ENCODE measurements around the gene UNC79. TPM values are rescaled to one million over a fixed set of nuclear protein-coding genes. Genes with fewer than 3 reads are reported as not detected.
"Not testable (repeated sequence)": the region's sequence is repeated elsewhere in the genome, so short reads cannot be mapped to it uniquely, and the experiment has no call there.

UNC79 gene
- total RNA-seq, 4 donors from 2014 or later, result 0.08 to 0.29 (median 0.12) TPM

DNA sequence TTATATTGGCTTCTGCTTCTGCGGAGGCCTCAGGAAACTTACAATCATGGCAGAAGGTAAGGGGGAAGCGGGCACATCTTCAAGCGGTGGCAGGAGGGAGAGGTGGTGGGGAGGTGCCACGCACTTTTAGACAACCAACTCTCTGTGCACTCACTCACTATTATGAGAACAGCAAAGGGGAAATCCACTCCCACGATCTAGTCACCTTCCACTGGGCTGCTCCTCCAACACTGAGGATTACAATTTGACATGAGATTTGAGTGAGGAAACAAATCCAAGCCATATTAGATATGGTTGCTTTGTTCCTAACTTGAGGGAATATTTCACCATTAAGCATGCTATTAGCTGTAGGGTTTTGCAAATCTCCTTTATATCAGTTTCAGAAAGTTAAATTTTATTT, 80.3 kb downstream of the UNC79 start:
- Histone ChIP-seq H3K27ac (no peak overlapping the region), H3K4me1 (no peaks in the 10 kb centered on the region), H3K36me3 (no peaks in the 10 kb centered on the region), H3K9me3 (no peaks in the 10 kb centered on the region), H3K4me3 (replicated peaks in 1 of 3) (no peak overlapping the region), H3K27me3 (no peaks in the 10 kb centered on the region)
- WGBS, 2 donors, result 87 to 93% methylated on average over 5 of the region's 5 CpGs
- DNase-seq, result no peak
- intact Hi-C loops (cut with DNase I), result no loop called here
- TF ChIP-seq, protein P1, sequence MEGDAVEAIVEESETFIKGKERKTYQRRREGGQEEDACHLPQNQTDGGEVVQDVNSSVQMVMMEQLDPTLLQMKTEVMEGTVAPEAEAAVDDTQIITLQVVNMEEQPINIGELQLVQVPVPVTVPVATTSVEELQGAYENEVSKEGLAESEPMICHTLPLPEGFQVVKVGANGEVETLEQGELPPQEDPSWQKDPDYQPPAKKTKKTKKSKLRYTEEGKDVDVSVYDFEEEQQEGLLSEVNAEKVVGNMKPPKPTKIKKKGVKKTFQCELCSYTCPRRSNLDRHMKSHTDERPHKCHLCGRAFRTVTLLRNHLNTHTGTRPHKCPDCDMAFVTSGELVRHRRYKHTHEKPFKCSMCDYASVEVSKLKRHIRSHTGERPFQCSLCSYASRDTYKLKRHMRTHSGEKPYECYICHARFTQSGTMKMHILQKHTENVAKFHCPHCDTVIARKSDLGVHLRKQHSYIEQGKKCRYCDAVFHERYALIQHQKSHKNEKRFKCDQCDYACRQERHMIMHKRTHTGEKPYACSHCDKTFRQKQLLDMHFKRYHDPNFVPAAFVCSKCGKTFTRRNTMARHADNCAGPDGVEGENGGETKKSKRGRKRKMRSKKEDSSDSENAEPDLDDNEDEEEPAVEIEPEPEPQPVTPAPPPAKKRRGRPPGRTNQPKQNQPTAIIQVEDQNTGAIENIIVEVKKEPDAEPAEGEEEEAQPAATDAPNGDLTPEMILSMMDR (IDR thresholded peaks at IDR 0.05), result no peak
- TF ChIP-seq POLR2A (IDR thresholded peaks at IDR 0.05), result no peak

DNA sequence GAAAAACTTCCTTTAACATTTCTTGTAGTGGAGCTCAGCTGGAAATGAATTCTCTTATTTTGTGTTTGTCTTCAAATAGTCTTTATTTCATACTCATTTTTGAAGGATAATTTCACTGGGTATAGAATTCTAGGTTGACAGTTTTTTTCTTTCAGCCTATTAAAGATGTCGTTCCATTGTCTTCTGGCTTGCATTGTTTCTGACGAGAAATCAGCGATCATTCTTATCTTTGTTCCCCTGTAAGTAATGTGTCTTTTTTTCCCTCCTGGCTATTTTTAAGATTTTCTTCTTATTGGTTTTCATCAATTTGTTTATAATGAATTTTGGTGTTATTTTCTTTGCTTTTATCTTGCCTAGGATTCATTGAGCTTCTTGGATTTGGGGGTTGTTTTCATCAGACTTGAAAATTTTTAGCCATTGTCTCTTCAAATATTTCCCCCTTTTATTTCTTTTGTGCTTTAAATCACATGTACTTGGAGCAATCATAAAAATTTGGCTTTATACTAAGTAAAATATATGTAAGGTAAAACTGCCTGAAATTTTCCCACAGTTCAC, 89.4 kb downstream of the UNC79 start:
- no peak overlapping the region for H3K4me3 ChIP-seq (replicated peaks in 1 of 3)
- H3K27me3 ChIP-seq, result no peaks in the 10 kb centered on the region
- DNase-seq, result no peak
- H3K9me3 ChIP-seq, result no peaks in the 10 kb centered on the region
- intact Hi-C loops (cut with DNase I), result no loop called here
- 92 to 97% methylated on average over 3 of the region's 3 CpGs for WGBS, 2 donors
- H3K4me1 ChIP-seq, result no peaks in the 10 kb centered on the region
- H3K27ac ChIP-seq, result no peak overlapping the region
- H3K36me3 ChIP-seq, result no peaks in the 10 kb centered on the region
- TF ChIP-seq, protein P1 (IDR thresholded peaks at IDR 0.05), result no peak
- TF ChIP-seq POLR2A (IDR thresholded peaks at IDR 0.05), result no peak

DNA sequence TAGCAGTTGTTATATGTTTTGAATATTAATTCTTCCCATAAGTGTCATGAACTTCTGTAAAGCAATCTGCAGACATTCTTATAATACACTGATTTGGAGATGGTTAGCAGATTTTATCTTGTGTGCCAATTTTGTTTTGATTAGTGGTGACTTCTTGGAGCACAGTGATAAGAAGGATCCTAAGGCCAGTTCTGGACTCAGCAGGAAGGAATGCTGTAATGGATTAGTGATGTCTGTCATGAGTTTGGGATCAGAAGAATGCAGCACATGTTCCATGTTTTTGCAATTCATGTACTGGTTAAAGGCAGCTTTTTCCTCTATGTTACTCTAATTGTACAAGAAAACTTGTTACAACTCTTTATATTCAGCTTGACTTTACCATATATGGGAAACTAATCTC, 91.5 kb downstream of the UNC79 start:
- DNase-seq, result no peak
- no peaks in the 10 kb centered on the region for H3K4me1 ChIP-seq
- no peak overlapping the region for H3K27ac ChIP-seq
- no peak overlapping the region for H3K4me3 ChIP-seq (replicated peaks in 1 of 3)
- H3K36me3 ChIP-seq, result no peaks in the 10 kb centered on the region
- no peaks in the 10 kb centered on the region for H3K9me3 ChIP-seq
- TF ChIP-seq POLR2A (IDR thresholded peaks at IDR 0.05), result no peak
- TF ChIP-seq, protein P1 (IDR thresholded peaks at IDR 0.05), result no peak
- intact Hi-C loops (cut with DNase I), result no loop called here
- H3K27me3 ChIP-seq, result no peaks in the 10 kb centered on the region

DNA sequence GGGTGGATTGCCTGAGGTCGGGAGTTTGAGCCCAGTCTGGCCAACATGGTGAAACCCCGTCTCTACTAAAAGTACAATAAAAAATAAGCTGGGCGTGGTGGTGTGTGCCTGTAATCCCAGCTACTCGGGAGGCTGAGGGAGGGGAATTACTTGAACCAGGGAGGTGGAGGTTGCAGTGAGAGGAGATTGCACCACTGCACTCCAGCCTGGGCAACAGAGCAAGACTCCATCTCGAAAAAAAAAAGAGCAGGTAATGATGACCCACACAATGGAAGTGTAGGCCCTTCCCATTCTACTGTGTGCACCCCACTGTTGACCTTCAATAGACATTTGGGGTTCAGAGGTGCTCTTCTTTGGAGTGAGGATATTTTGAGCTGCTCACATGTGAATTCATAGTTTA, 94.5 kb downstream of the UNC79 start:
- intact Hi-C loops (cut with DNase I); H3K4me1 ChIP-seq; H3K27ac ChIP-seq; DNase-seq; H3K4me3 ChIP-seq (replicated peaks in 1 of 3); H3K9me3 ChIP-seq; H3K36me3 ChIP-seq; H3K27me3 ChIP-seq: not testable (repeated sequence)
- WGBS, 2 donors, result 87 to 89% methylated on average over 5 of the region's 5 CpGs

DNA sequence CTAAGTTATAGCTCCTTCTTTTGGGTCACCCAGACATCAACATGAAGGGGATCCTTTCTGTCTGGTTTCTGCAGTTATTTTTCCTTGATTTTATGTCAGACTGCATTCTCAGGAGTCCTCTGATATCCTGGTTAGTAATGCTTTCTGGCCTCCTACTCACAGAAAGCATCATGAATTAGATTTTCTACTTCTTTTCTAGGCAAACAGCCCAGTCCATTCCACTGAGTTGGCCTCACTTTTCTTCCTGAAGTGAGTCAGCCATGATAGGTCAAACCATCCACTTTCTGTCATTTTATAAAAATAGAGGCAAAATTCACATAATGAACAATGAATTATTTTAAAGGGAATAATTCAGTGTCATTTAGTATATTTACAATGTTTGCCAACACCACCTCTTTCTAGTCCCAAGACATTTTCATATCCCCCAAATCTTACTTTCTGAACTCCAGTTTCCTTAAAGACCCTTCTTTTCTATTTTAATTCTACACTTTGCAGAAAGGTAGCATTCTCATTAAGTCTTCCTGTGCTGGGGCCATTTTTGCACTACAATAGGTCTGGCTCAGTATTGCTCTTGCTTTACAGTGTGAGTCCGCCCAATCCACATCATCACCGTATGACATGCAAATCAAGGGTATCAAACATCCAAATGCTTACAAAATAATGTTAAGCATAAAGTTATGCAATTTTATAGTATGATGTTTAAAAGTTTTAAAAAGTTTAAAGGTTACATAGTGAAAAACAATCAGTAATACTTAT, 95.1 kb downstream of the UNC79 start:
- intact Hi-C loops (cut with DNase I), result no loop called here
- no peak for TF ChIP-seq POLR2A (IDR thresholded peaks at IDR 0.05)
- TF ChIP-seq, protein P1 (IDR thresholded peaks at IDR 0.05), result no peak
- DNase-seq, result no peak
- Histone ChIP-seq H3K4me3 (replicated peaks in 1 of 3) (no peak overlapping the region), H3K4me1 (no peaks in the 10 kb centered on the region), H3K27ac (no peak overlapping the region), H3K9me3 (no peaks in the 10 kb centered on the region), H3K36me3 (no peaks in the 10 kb centered on the region), H3K27me3 (no peaks in the 10 kb centered on the region)
- 93 to 96% methylated on average over 2 of the region's 2 CpGs for WGBS, 2 donors

All from thyroid gland (tissue), 4 donors.